HFFc6 (cell line): ENCODE measurements around the gene PLXNA4. TPM values are rescaled to one million over a fixed set of nuclear protein-coding genes. Genes with fewer than 3 reads are reported as not detected.

Experiments used
- DNase-seq: peaks from one replicate; pipeline ENCODE4 v3.0.0-alpha.2; 2018
- H3K27ac Mint-ChIP-seq: 2 replicates; pipeline ENCODE4 v1.8.0; 2020; ENCODE audit warnings: mild to moderate bottlenecking, mixed read lengths
- H3K27me3 Mint-ChIP-seq: 2 replicates; pipeline ENCODE4 v1.8.0; 2021; ENCODE audit warnings: mild to moderate bottlenecking, moderate library complexity, mixed read lengths; ENCODE audit not compliant: insufficient read depth
- H3K36me3 Mint-ChIP-seq: 2 replicates; pipeline ENCODE4 v1.8.0; 2021; ENCODE audit warnings: low read depth, mixed read lengths
- H3K4me1 Mint-ChIP-seq: 2 replicates; pipeline ENCODE4 v1.8.0; 2020; ENCODE audit warnings: low read depth, mixed read lengths
- H3K4me3 Mint-ChIP-seq: 2 replicates; pipeline ENCODE4 v1.8.0; 2020; ENCODE audit warnings: mild to moderate bottlenecking, moderate library complexity, mixed read lengths
- H3K9me3 Mint-ChIP-seq: 2 replicates; pipeline ENCODE4 v1.8.0; 2020; ENCODE audit warnings: mild to moderate bottlenecking, mixed read lengths
- CTCF ChIP-seq: fragments of 200-600 bp; sonication (generic); IDR thresholded peaks from 2 replicates; pipeline ENCODE4 v1.5.0; 2021; ENCODE audit warnings: antibody characterized with exemption, mild to moderate bottlenecking
- total RNA-seq, 6 experiments: library from RNA; stranded (reverse); fragmentation: NEBNext Ultra II Directional; extraction: Animal tissue kit (Norgen Biotek cat#: 25700); gene quantifications; 2 replicates in 1 of 6; 3 replicates in 5 of 6; pipeline ENCODE4 v1.2.3, GENCODE V29; 2021

Gene PLXNA4
- total RNA-seq, 6 experiments from 2014 or later, result 0.02 to 0.14 (median 0.05) TPM; not detected in 2

DNA sequence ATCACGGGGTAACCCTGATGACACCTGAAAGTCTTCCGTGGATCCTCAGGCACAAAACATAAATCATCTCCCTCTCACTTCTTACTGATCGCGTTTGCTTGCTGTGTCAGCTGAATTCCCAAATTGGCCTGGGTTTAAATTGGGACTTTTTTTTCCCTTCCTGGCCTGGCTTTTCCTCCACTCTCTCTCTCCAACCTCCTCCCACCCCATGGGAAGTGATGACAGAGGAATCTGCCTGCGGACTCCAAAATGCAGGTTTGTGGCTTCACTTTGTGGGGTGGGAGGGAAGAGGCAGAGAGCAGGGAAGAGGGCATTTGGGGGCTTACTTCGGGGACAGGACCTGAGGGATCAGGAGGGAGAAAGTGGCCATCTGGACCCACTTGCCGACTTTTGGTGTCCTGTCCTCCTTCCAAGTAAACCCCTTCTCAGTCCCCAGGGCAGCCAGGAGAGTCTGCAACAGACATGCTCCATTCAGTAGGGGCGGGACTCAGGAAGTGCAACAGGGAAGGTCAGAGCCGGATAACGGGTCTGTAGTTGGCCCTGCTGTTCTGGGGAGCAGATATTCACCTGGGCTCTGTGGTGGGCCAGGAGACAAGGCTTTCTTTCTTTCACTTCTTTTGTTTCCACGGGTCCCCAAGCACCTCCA is 172.7 kb downstream of the PLXNA4 start:
- no peak for TF ChIP-seq CTCF
- Mint-ChIP-seq H3K36me3 (0 out of 2 replicates have a peak, but pooled peaks cover 4% of the 10 kb centered on the region), H3K9me3 (peaks cover 5% of the 10 kb centered on the region; the same call in 1 of the 2 replicates), H3K27me3 (peaks cover 29% of the 10 kb centered on the region), H3K4me1 (peaks cover 4% of the 10 kb centered on the region; the same call in 1 of the 2 replicates), H3K27ac (no peak overlapping the region), H3K4me3 (no peak overlapping the region)
- DNase-seq, result no peak

- no peak overlapping the region for H3K4me3 Mint-ChIP-seq
- TF ChIP-seq CTCF, result no peak
- H3K9me3 Mint-ChIP-seq, result peaks cover 5% of the 10 kb centered on the region; the same call in 1 of the 2 replicates
- 0 out of 2 replicates have a peak, but pooled peaks cover 4% of the 10 kb centered on the region for H3K36me3 Mint-ChIP-seq
- no peak overlapping the region for H3K27ac Mint-ChIP-seq
- DNase-seq, result no peak
- H3K27me3 Mint-ChIP-seq, result peaks cover 27% of the 10 kb centered on the region
- peaks cover 4% of the 10 kb centered on the region; the same call in 1 of the 2 replicates for H3K4me1 Mint-ChIP-seq
Observed at GRCh38 chr7:132402751-132403245, 173.5 kb downstream of the PLXNA4 start.

DNA sequence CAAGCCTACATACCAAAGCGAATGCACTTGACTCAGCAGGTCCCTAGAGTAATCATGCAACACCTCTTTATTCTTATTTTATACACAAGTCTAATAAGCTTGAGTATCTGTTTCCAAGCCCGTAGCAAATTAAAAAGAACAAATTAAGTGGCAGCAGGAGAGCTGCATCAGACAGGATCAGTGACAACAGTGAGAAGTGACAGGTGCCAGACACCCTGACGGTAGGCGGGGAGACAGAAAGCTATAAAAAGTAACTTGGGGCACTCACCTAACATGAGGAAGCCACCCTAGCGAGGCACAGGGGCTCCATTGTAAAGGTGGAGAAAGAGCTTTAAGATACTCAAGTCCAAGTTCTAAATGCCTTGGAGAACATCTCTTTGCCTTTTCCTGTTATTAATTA is 174.2 kb downstream of the PLXNA4 start:
- no peak for TF ChIP-seq CTCF
- Mint-ChIP-seq H3K4me3 (no peak overlapping the region), H3K9me3 (peaks cover 5% of the 10 kb centered on the region; the same call in 1 of the 2 replicates), H3K27me3 (peaks cover 27% of the 10 kb centered on the region), H3K36me3 (0 out of 2 replicates have a peak, but pooled peaks cover 4% of the 10 kb centered on the region), H3K4me1 (peaks cover 4% of the 10 kb centered on the region; the same call in 1 of the 2 replicates), H3K27ac (no peak overlapping the region)
- DNase-seq, result no peak

- no peak for TF ChIP-seq CTCF
- Mint-ChIP-seq H3K4me1 (peaks cover 4% of the 10 kb centered on the region; the same call in 1 of the 2 replicates), H3K4me3 (no peak overlapping the region), H3K9me3 (peaks cover 5% of the 10 kb centered on the region; the same call in 1 of the 2 replicates), H3K27ac (no peak overlapping the region), H3K36me3 (0 out of 2 replicates have a peak, but pooled peaks cover 4% of the 10 kb centered on the region), H3K27me3 (peaks cover 28% of the 10 kb centered on the region)
- DNase-seq, result no peak
Observed at GRCh38 chr7:132400561-132401142, 175.6 kb downstream of the PLXNA4 start.

DNA sequence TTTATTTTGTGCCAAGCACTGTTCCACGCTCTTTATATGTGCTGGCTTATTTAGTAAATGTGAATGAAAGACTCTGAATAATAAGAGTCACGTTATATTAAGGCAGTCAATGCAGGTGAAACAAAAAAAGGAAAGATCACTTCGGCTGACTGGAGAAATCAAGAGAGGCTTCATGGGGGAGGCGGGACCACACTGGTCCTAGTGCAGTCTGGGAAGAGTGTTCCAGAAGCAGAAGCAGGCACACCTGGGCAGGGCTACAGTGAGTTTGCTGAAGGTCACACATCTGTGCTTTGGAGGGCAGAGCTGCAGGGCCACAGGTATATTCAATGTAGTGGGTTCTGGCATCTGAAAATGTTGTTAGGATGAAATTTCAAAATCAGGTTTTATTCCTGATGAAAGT is 176.9 kb downstream of the PLXNA4 start:
- H3K27me3 Mint-ChIP-seq, result peaks cover 35% of the 10 kb centered on the region
- TF ChIP-seq CTCF, result no peak
- no peak overlapping the region for H3K4me3 Mint-ChIP-seq
- peaks cover 5% of the 10 kb centered on the region; the same call in 1 of the 2 replicates for H3K9me3 Mint-ChIP-seq
- no peak for DNase-seq
- no peak overlapping the region for H3K27ac Mint-ChIP-seq
- peaks cover 4% of the 10 kb centered on the region; the same call in 1 of the 2 replicates for H3K4me1 Mint-ChIP-seq
- 0 out of 2 replicates have a peak, but pooled peaks cover 4% of the 10 kb centered on the region for H3K36me3 Mint-ChIP-seq
